HG02938 (cell line): ENCODE results near the gene WDR54.

Experiments
- ATAC-seq: cut with Tn5 transposase; IDR thresholded peaks from one replicate; pipeline ENCODE4 v1.9.1; 2021; ENCODE audit warnings: mild to moderate bottlenecking, moderate library complexity; ENCODE audit not compliant: unreplicated experiment

Gene WDR54

GRCh38 chr2:74421221-74421870, at the start of gene WDR54, which contains the start of gene C2orf81:
Gene WDR54, plus strand, starts transcription at chr2:74421730. Its CDS starts 424 bp downstream, at chr2:74422154.
Gene C2orf81, minus strand, starts transcription at chr2:74421619. Its CDS starts 59 bp downstream, at chr2:74421560.
- peak; percentile 86 for ATAC-seq

- ATAC-seq, result no peak
Measured at GRCh38 chr2:74372674-74373073, 48.9 kb upstream of the WDR54 start.

GRCh38 chr2:74373221-74373676, 48.3 kb upstream of the WDR54 start:
- no peak for ATAC-seq

- no peak for ATAC-seq
Measured at GRCh38 chr2:74373985-74374384, 47.5 kb upstream of the WDR54 start.

GRCh38 chr2:74374509-74375205, 46.9 kb upstream of the WDR54 start:
- ATAC-seq, result no peak

GRCh38 chr2:74375838-74376237, 45.7 kb upstream of the WDR54 start:
- ATAC-seq, result no peak

GRCh38 chr2:74378007-74378406, 43.5 kb upstream of the WDR54 start:
- no peak for ATAC-seq

- ATAC-seq, result no peak
Measured at GRCh38 chr2:74379851-74380789, 41.4 kb upstream of the WDR54 start, which contains the start of gene DCTN1. Gene DCTN1, minus strand, starts transcription at chr2:74380311. Its CDS starts 274 bp downstream, at chr2:74380037.

GRCh38 chr2:74381751-74382150, 39.8 kb upstream of the WDR54 start:
- no peak for ATAC-seq

- no peak for ATAC-seq
Measured at GRCh38 chr2:74383254-74383653, 38.3 kb upstream of the WDR54 start.

- no peak for ATAC-seq
Measured at GRCh38 chr2:74384051-74384450, 37.5 kb upstream of the WDR54 start.

- ATAC-seq, result no peak
Measured at GRCh38 chr2:74385396-74385795, 36.1 kb upstream of the WDR54 start.

GRCh38 chr2:74387346-74387745, 34.2 kb upstream of the WDR54 start:
- no peak for ATAC-seq

- ATAC-seq, result no peak
Measured at GRCh38 chr2:74390606-74391005, 30.9 kb upstream of the WDR54 start.

GRCh38 chr2:74391209-74391579, 30.3 kb upstream of the WDR54 start:
- ATAC-seq, result peak; percentile 16

- ATAC-seq, result peak; percentile 74
Measured at GRCh38 chr2:74391580-74392448, 29.7 kb upstream of the WDR54 start.

GRCh38 chr2:74392449-74392743, 29.1 kb upstream of the WDR54 start:
- ATAC-seq, result no peak

- no peak for ATAC-seq
Measured at GRCh38 chr2:74393525-74393924, 28.0 kb upstream of the WDR54 start.

GRCh38 chr2:74396149-74396548, 25.4 kb upstream of the WDR54 start:
- no peak for ATAC-seq

- no peak for ATAC-seq
Measured at GRCh38 chr2:74399785-74400184, 21.7 kb upstream of the WDR54 start.
